Astrocyte (in vitro differentiated cells and primary cell): ENCODE data around the gene CAPN5. TPM values are rescaled to one million over a fixed set of nuclear protein-coding genes. Genes with fewer than 3 reads are reported as not detected.

ENCODE experiments used
- DNase-seq: peaks from one replicate; pipeline ENCODE4 v3.0.0-alpha.2; 2010; ENCODE audit warnings: low read depth
- FAIRE-seq: peaks from 2 replicates; lab custom pipeline; 2011; peaks lifted over from hg19 to GRCh38; lab: Jason Lieb, UNC
- H2AFZ ChIP-seq: 2 replicates; pipeline ENCODE4 v1.6.0; 2012; ENCODE audit warnings: low read depth, low read length, inconsistent platforms
- H3K27ac ChIP-seq: 2 replicates; pipeline ENCODE4 v1.5.1; 2011; ENCODE audit warnings: low read depth, low read length, inconsistent platforms
- H3K27me3 ChIP-seq: 2 replicates; pipeline ENCODE4 v1.6.0; 2011; ENCODE audit warnings: low read length, inconsistent platforms; ENCODE audit not compliant: insufficient read depth
- H3K36me3 ChIP-seq: 2 replicates; pipeline ENCODE4 v1.5.1; 2011; ENCODE audit warnings: low read length, inconsistent platforms; ENCODE audit not compliant: insufficient read depth
- H3K4me1 ChIP-seq: 2 replicates; pipeline ENCODE4 v1.5.1; 2011; ENCODE audit warnings: low read length, inconsistent platforms; ENCODE audit not compliant: insufficient read depth
- H3K4me2 ChIP-seq: 2 replicates; pipeline ENCODE4 v1.6.0; 2012; ENCODE audit warnings: low read length, inconsistent platforms
- H3K4me3 ChIP-seq: 2 replicates; pipeline ENCODE4 v1.5.1; 2011; ENCODE audit warnings: low read depth, mild to moderate bottlenecking, low read length, inconsistent platforms; ENCODE audit not compliant: insufficient read depth
- H3K79me2 ChIP-seq: 2 replicates; pipeline ENCODE4 v1.6.0; 2012; ENCODE audit warnings: mild to moderate bottlenecking, low read length, inconsistent platforms; ENCODE audit not compliant: insufficient read depth
- H3K9ac ChIP-seq: 2 replicates; pipeline ENCODE4 v1.6.0; 2012; ENCODE audit warnings: mild to moderate bottlenecking, low read length, inconsistent platforms
- H3K9me3 ChIP-seq: 2 replicates; pipeline ENCODE4 v1.5.1; 2012; ENCODE audit warnings: low read depth, mild to moderate bottlenecking, low read length, inconsistent platforms; ENCODE audit not compliant: insufficient read depth
- H4K20me1 ChIP-seq: 2 replicates; pipeline ENCODE4 v1.6.0; 2012; ENCODE audit warnings: low read length, inconsistent platforms; ENCODE audit not compliant: insufficient read depth
- H3K27ac Mint-ChIP-seq: one replicate; pipeline ENCODE4 v1.8.0; 2021; ENCODE audit warnings: mild to moderate bottlenecking, mixed read lengths; ENCODE audit not compliant: unreplicated experiment
- H3K27me3 Mint-ChIP-seq: one replicate; pipeline ENCODE4 v1.8.0; 2021; ENCODE audit warnings: low read depth, mixed read lengths; ENCODE audit not compliant: unreplicated experiment
- H3K36me3 Mint-ChIP-seq: one replicate; pipeline ENCODE4 v1.8.0; 2021; ENCODE audit warnings: low read depth, mixed read lengths; ENCODE audit not compliant: unreplicated experiment
- H3K4me1 Mint-ChIP-seq: one replicate; pipeline ENCODE4 v1.8.0; 2021; ENCODE audit warnings: low read depth, mixed read lengths; ENCODE audit not compliant: unreplicated experiment
- H3K4me3 Mint-ChIP-seq: one replicate; pipeline ENCODE4 v1.8.0; 2021; ENCODE audit warnings: mild to moderate bottlenecking, moderate library complexity, mixed read lengths; ENCODE audit not compliant: unreplicated experiment
- H3K9me3 Mint-ChIP-seq: one replicate; pipeline ENCODE4 v1.8.0; 2021; ENCODE audit warnings: mild to moderate bottlenecking, mixed read lengths; ENCODE audit not compliant: unreplicated experiment
- CTCF ChIP-seq: IDR thresholded peaks from 2 replicates; pipeline ENCODE4 v1.5.1; 2011; ENCODE audit warnings: low read depth, mild to moderate bottlenecking, inconsistent platforms, low read length, moderate library complexity; ENCODE audit not compliant: insufficient read depth
- EZH2 ChIP-seq: IDR thresholded peaks from 2 replicates; pipeline ENCODE4 v1.6.1; 2012; ENCODE audit warnings: mild to moderate bottlenecking, low read length, inconsistent platforms; ENCODE audit not compliant: insufficient read depth
- total RNA-seq: library from RNA; stranded (reverse); gene quantifications from 2 replicates; pipeline ENCODE4 v1.2.1, GENCODE V29; 2021

CAPN5 gene
- total RNA-seq, 1 donor from 2014 or later = 17.4 TPM

DNA sequence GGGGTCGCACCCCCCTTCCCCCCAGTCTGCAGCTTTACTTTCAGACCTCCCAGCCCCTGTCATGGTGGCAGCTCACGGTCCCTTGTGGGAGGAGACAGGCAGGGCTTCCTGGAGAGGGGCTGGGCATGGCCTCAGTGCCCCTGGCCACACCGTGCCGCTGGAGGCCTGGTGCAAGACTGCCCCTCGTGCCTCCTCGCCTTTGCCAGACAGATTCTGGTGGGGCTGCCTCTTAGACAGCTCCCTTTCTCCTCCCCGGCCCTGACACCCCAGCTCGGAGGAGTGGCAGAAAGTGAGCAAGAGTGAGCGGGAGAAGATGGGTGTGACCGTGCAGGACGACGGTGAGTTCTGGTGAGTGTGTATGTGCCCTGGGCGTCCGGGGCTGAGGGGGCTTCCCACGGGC lies 49.2 kb downstream of the CAPN5 start:
- TF ChIP-seq CTCF (no peak), EZH2 (no peak)

DNA sequence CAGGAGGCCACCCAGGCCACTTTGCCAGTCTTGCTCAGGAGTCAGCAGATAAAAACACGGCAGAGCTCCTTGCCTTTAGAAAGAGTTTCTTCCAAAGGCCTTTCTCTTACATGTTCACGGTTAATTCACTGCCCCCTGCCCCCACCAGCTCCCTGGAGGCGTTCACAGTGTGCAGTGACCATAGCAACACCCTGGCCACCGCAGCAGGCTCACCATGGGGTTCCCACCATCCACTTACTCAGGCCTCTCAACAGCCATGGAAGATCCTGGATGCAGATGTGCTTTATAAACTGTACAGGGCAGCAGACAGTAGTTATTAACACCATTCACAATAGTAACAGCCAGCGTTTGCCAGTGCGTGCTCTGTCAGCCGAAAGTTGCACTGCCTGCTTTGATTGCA lies 50.7 kb downstream of the CAPN5 start:
- H3K27me3 Mint-ChIP-seq = no peaks in the 10 kb centered on the region
- H3K4me3 ChIP-seq = no peak overlapping the region
- H3K36me3 Mint-ChIP-seq = peaks cover 27% of the 10 kb centered on the region
- H3K9me3 Mint-ChIP-seq = no peaks in the 10 kb centered on the region
- no peaks in the 10 kb centered on the region for H3K9me3 ChIP-seq
- peaks cover 6% of the 10 kb centered on the region for H3K4me1 ChIP-seq
- no peak overlapping the region for H2AFZ ChIP-seq
- no peak overlapping the region for H3K27ac ChIP-seq
- no peaks in the 10 kb centered on the region for H3K36me3 ChIP-seq
- TF ChIP-seq EZH2 = no peak
- TF ChIP-seq CTCF = no peak
- H3K4me2 ChIP-seq = no peak overlapping the region
- H4K20me1 ChIP-seq = peaks cover 3% of the 10 kb centered on the region
- no peak for DNase-seq
- no peak overlapping the region for H3K27ac Mint-ChIP-seq
- no peaks in the 10 kb centered on the region for H3K27me3 ChIP-seq
- no peak for FAIRE-seq
- no peak overlapping the region for H3K4me3 Mint-ChIP-seq
- H3K79me2 ChIP-seq = no peaks in the 10 kb centered on the region
- H3K9ac ChIP-seq = no peak overlapping the region
- peaks cover 1% of the 10 kb centered on the region for H3K4me1 Mint-ChIP-seq

More for the DNA sequence above, 49.2 kb downstream of the CAPN5 start:
- Mint-ChIP-seq H3K36me3 (peaks cover 26% of the 10 kb centered on the region), H3K9me3 (no peaks in the 10 kb centered on the region), H3K4me1 (peaks cover 1% of the 10 kb centered on the region), H3K27ac (no peak overlapping the region), H3K27me3 (peaks cover 2% of the 10 kb centered on the region), H3K4me3 (no peak overlapping the region)
- DNase-seq = no peak
- Histone ChIP-seq H3K4me1 (peaks cover 9% of the 10 kb centered on the region), H3K79me2 (no peaks in the 10 kb centered on the region), H3K9ac (no peak overlapping the region), H4K20me1 (peaks cover 3% of the 10 kb centered on the region), H3K9me3 (no peaks in the 10 kb centered on the region), H2AFZ (no peak overlapping the region), H3K27ac (no peak overlapping the region), H3K36me3 (no peaks in the 10 kb centered on the region), H3K27me3 (no peaks in the 10 kb centered on the region), H3K4me3 (no peak overlapping the region), H3K4me2 (no peak overlapping the region)
- no peak for FAIRE-seq

DNA sequence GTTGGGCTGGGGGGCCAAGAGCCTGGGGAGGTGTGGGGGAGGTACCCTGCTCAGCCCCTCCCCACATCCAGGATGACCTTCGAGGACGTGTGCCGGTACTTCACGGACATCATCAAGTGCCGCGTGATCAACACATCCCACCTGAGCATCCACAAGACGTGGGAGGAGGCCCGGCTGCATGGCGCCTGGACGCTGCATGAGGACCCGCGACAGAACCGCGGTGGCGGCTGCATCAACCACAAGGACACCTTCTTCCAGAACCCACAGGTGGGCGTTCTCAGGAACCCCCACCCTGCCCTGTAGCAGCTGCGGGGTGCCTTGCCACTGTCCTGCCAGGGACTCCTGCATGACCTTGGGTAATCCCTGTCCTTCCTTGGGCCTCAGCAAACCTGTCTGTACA lies 51.3 kb downstream of the CAPN5 start:
- no peak overlapping the region for H2AFZ ChIP-seq
- Mint-ChIP-seq H3K27ac (no peak overlapping the region), H3K36me3 (peaks cover 27% of the 10 kb centered on the region), H3K4me3 (no peak overlapping the region), H3K9me3 (no peaks in the 10 kb centered on the region), H3K27me3 (no peaks in the 10 kb centered on the region), H3K4me1 (peaks cover 1% of the 10 kb centered on the region)
- peaks cover 3% of the 10 kb centered on the region for H4K20me1 ChIP-seq
- TF ChIP-seq EZH2 (no peak), CTCF (no peak)
- H3K9ac ChIP-seq = no peak overlapping the region
- H3K9me3 ChIP-seq = no peaks in the 10 kb centered on the region
- no peaks in the 10 kb centered on the region for H3K36me3 ChIP-seq
- FAIRE-seq (no peak), DNase-seq (no peak)
- H3K4me2 ChIP-seq = no peak overlapping the region
- H3K27ac ChIP-seq = no peak overlapping the region
- no peak overlapping the region for H3K4me3 ChIP-seq
- peaks cover 6% of the 10 kb centered on the region for H3K4me1 ChIP-seq
- no peaks in the 10 kb centered on the region for H3K79me2 ChIP-seq
- H3K27me3 ChIP-seq = no peaks in the 10 kb centered on the region
